Liver (tissue), 9 donors: ENCODE results near the gene NBEAL2. TPM values are rescaled to one million over a fixed set of nuclear protein-coding genes. Genes with fewer than 3 reads are reported as not detected.
A peak's percentile ranks its signal among the peaks of the same experiment; 100 is the strongest.

ENCODE experiments used
- DNase-seq: peaks from one replicate; pipeline ENCODE4 v3.0.0-alpha.2; 2017; ENCODE audit warnings: low spot score
- H3K27ac ChIP-seq, 2 donors: one replicate each; pipeline ENCODE4 v1.7.0; 2013; ENCODE audit warnings: inconsistent platforms in 2 of 2, low read length in 2 of 2, control low read depth in 1 of 2, low read depth in 1 of 2, mild to moderate bottlenecking in 1 of 2
- H3K27me3 ChIP-seq, 4 donors: one replicate each; pipeline versions ENCODE4 v1.6.1 to v1.7.0; 2013; ENCODE audit warnings: low read length in 3 of 4, inconsistent platforms in 1 of 4, mild to moderate bottlenecking in 1 of 4, moderate library complexity in 1 of 4; ENCODE audit not compliant: control insufficient read depth in 4 of 4, insufficient read depth in 4 of 4
- H3K36me3 ChIP-seq, 4 donors: one replicate each; pipeline versions ENCODE4 v1.6.1 to v1.7.0; 2013; ENCODE audit warnings: low read length in 3 of 4, mild to moderate bottlenecking in 3 of 4, low read depth in 1 of 4, moderate library complexity in 1 of 4; ENCODE audit not compliant: control insufficient read depth in 4 of 4, insufficient read depth in 3 of 4
- H3K4me1 ChIP-seq, 4 donors: one replicate each; pipeline versions ENCODE4 v1.6.1 to v1.7.0; 2013; ENCODE audit warnings: low read length in 3 of 4, mild to moderate bottlenecking in 3 of 4, moderate library complexity in 1 of 4; ENCODE audit not compliant: control insufficient read depth in 4 of 4, insufficient read depth in 4 of 4
- H3K4me3 ChIP-seq, 3 donors: one replicate each; pipeline versions ENCODE4 v1.6.1 to v1.7.0; 2013; ENCODE audit warnings: low read length in 3 of 3, control low read depth in 1 of 3, low read depth in 1 of 3, mild to moderate bottlenecking in 1 of 3
- H3K9ac ChIP-seq, 2 donors: one replicate each; pipeline ENCODE4 v1.7.0; 2013; ENCODE audit warnings: low read length in 2 of 2, mild to moderate bottlenecking in 2 of 2, moderate library complexity in 2 of 2, control low read depth in 1 of 2, low read depth in 1 of 2
- H3K9me3 ChIP-seq, 4 donors: one replicate each; pipeline versions ENCODE4 v1.6.1 to v1.7.0; 2013; ENCODE audit warnings: low read length in 3 of 4; ENCODE audit not compliant: control insufficient read depth in 4 of 4
- EGR1 ChIP-seq, 2 donors: IDR thresholded peaks; 2 replicates each; pipeline ENCODE4 v1.6.1; 2016 to 2018; ENCODE audit warnings: antibody characterized with exemption in 2 of 2, low read depth in 2 of 2
- FOXA1 ChIP-seq: IDR thresholded peaks from 2 replicates; pipeline ENCODE4 v1.6.1; 2016; ENCODE audit warnings: antibody characterized with exemption
- GABPA ChIP-seq, 2 donors: IDR thresholded peaks in 1 of 2; conservative IDR thresholded peaks in 1 of 2; 2 replicates each; pipeline ENCODE4 v1.6.1; 2016; ENCODE audit warnings: antibody characterized with exemption in 2 of 2, mild to moderate bottlenecking in 1 of 2, moderate library complexity in 1 of 2
- HNF4A ChIP-seq, 2 donors: conservative IDR thresholded peaks; 2 replicates each; pipeline ENCODE4 v1.6.1; 2016; ENCODE audit warnings: antibody characterized with exemption in 2 of 2, mild to moderate bottlenecking in 2 of 2
- HNF4G ChIP-seq: IDR thresholded peaks from 2 replicates; pipeline ENCODE4 v1.6.1; 2016; ENCODE audit warnings: antibody characterized with exemption
- JUND ChIP-seq, 2 donors: IDR thresholded peaks; 2 replicates each; pipeline ENCODE4 v1.6.1; 2016; ENCODE audit warnings: antibody characterized with exemption in 2 of 2
- NR2F2 ChIP-seq: IDR thresholded peaks from 2 replicates; pipeline ENCODE4 v1.6.1; 2016; ENCODE audit warnings: antibody characterized with exemption
- RAD21 ChIP-seq, 2 donors: IDR thresholded peaks; 2 replicates each; pipeline ENCODE4 v1.6.1; 2016; ENCODE audit warnings: antibody characterized with exemption in 2 of 2, mild to moderate bottlenecking in 2 of 2
- RXRA ChIP-seq, 2 donors: IDR thresholded peaks; 2 replicates each; pipeline ENCODE4 v1.6.1; 2017 to 2018; ENCODE audit warnings: antibody characterized with exemption in 2 of 2, mild to moderate bottlenecking in 1 of 2
- SP1 ChIP-seq: IDR thresholded peaks from 2 replicates; pipeline ENCODE4 v1.6.1; 2018; ENCODE audit warnings: antibody characterized with exemption, mild to moderate bottlenecking
- TAF1 ChIP-seq: conservative IDR thresholded peaks from 2 replicates; pipeline ENCODE4 v1.6.1; 2016; ENCODE audit warnings: antibody characterized with exemption, mild to moderate bottlenecking
- YY1 ChIP-seq: IDR thresholded peaks from 2 replicates; pipeline ENCODE4 v1.6.1; 2016; ENCODE audit warnings: antibody characterized with exemption, mild to moderate bottlenecking
- WGBS: extraction: QIAGEN DNeasy Blood & Tissue Kit; methylation state at CpG from one replicate; pipeline ENCODE4 v1.1.7; 2013; 5-methylcytosine and 5-hydroxymethylcytosine counted together
- polyA plus RNA-seq, 2 donors: library from polyadenylated mRNA; stranded (reverse) in 1 of 2; unstranded in 1 of 2; fragments of 200-250 nt in 1 of 2; fragments of >200 nt in 1 of 2; fragmentation: Nextera tagmentation in 1 of 2; extraction: Ambion mirVana in 1 of 2; gene quantifications; one replicate each; pipeline versions ENCODE4 v1.2.1 to v1.2.3, GENCODE V29; 2013 to 2015
- total RNA-seq, 2 donors: library from RNA; depleted of rRNA; stranded (reverse); fragments of >200 nt; gene quantifications; one replicate each; pipeline ENCODE4 v1.2.3, GENCODE V29; 2014
- TF ChIP-seq, protein P1 (sequence below): IDR thresholded peaks from 2 replicates; pipeline ENCODE4 v1.6.1; 2016; ENCODE audit warnings: antibody characterized with exemption
- TF ChIP-seq, protein P2 (sequence below): fragments of 150-350 bp; IDR thresholded peaks from 2 replicates; pipeline ENCODE4 v1.5.1; 2017; ENCODE audit warnings: improper control_type of control experiment, low read depth, low read length; ENCODE audit not compliant: missing input control
- TF ChIP-seq, protein P3 (sequence below): IDR thresholded peaks from 2 replicates; pipeline ENCODE4 v1.6.1; 2016; ENCODE audit warnings: antibody characterized with exemption
- TF ChIP-seq, protein P4 (sequence below): IDR thresholded peaks from 2 replicates; pipeline ENCODE4 v1.6.1; 2016; ENCODE audit warnings: antibody characterized with exemption, mild to moderate bottlenecking
- donor health status: healthy.
- donor health status: healthy.
- donor health status: healthy.
- donor health status: healthy.
- donor health status: healthy.

NBEAL2 gene
- total and polyA plus RNA-seq, 4 donors, result 2.0 to 20.7 (median 7.6) TPM

DNA sequence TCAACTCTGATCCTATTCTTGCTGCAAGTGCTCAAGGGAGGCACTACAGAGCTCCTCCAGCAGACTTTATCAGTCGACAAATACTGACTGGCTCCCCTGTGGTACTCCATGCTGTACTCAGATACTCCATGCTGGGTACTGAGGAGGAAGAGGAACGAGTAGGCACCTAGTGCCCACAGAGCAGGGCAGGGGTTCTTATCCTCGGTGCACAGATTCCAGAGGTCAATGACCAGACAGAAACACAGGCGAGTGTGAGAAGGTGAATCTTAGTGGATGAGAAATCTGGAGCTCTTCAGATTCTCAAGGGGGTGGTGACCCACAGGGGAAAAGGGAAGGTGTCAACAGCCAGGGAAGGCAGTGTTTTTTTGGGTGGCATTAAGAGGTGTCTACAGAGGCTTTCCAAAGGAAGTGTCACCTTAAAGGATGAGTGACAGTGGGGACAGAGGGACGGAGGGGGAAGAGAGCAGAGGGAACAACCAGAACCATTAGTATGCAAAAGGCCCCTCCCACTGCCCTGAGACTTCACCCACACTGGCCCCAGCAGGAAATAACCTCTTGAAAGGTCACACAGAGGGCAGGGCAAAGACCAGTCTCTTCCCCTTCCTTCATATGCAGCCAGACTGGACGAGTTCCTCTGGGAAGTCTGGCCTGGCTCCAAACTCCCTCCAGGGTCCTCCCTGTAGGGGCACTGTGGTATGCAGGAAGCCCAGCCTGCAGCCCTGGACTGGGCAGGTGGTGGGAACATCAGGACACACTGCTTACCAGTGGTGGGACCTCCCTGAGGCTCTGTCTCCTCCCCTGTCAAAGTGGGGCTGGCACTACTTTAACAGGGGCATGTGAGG, 30.4 kb upstream of the NBEAL2 start:
- 27% methylated on average over 6 of the region's 6 CpGs for WGBS
- H3K36me3 ChIP-seq, result no peaks in the 10 kb centered on the region
- DNase-seq, result no peak
- peak overlapping the region; percentile 47 to 70 for H3K27ac ChIP-seq
- no peaks in the 10 kb centered on the region for H3K27me3 ChIP-seq
- TF ChIP-seq HNF4A (conservative IDR thresholded peaks at IDR 0.05), result peak; percentile 28 to 65
- peak; percentile 16 for TF ChIP-seq HNF4G
- no peak for TF ChIP-seq GABPA (IDR thresholded peaks at IDR 0.05 in 1 of 2, conservative IDR thresholded peaks at IDR 0.05 in 1 of 2)
- TF ChIP-seq TAF1, result no peak
- TF ChIP-seq RAD21 (IDR thresholded peaks at IDR 0.05), result peak in 1 of 2 donors; percentile 12
- TF ChIP-seq NR2F2, result peak; percentile 97
- TF ChIP-seq, protein P1, sequence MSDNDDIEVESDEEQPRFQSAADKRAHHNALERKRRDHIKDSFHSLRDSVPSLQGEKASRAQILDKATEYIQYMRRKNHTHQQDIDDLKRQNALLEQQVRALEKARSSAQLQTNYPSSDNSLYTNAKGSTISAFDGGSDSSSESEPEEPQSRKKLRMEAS, result peak; percentile 27
- peak; percentile 75 to 81 for TF ChIP-seq RXRA (IDR thresholded peaks at IDR 0.05)
- TF ChIP-seq YY1, result peak; percentile 13
- H3K4me3 ChIP-seq, result no peak overlapping the region
- H3K9me3 ChIP-seq, result no peaks in the 10 kb centered on the region
- H3K9ac ChIP-seq, result no peak overlapping the region
- H3K4me1 ChIP-seq, result peaks cover 38 to 83% (median 50%) of the 10 kb centered on the region in 4 donors

DNA sequence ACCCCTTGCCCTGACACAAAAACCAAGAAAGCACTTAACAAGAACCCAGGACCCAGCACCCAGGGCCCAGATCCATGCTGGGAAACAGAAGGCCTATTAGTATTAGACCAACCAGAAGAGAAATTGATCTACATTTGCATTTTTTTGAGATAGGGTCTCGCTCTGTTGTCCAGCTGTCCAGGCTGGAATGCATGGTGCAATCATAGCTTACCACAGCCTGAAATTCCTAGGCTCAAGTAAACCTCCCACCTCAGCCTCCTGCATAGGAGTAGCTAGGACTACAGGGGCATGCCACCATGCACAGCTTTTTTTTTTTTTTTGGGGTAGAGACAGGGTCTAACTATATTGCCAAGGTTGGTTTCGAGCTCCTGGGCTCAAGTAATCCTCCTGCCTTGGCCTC, 29.3 kb upstream of the NBEAL2 start:
- 96% methylated on average over 2 of the region's 2 CpGs for WGBS
- Histone ChIP-seq H3K36me3 (no peaks in the 10 kb centered on the region), H3K27ac (no peak overlapping the region), H3K9ac (no peak overlapping the region), H3K27me3 (no peaks in the 10 kb centered on the region), H3K9me3 (no peaks in the 10 kb centered on the region), H3K4me1 (peaks cover 32 to 73% (median 42%) of the 10 kb centered on the region in 4 donors), H3K4me3 (no peak overlapping the region)
- no peak for DNase-seq
- TF ChIP-seq, protein P1, result no peak
- TF ChIP-seq GABPA (IDR thresholded peaks at IDR 0.05 in 1 of 2, conservative IDR thresholded peaks at IDR 0.05 in 1 of 2), result no peak
- no peak for TF ChIP-seq SP1
- TF ChIP-seq JUND (IDR thresholded peaks at IDR 0.05), result no peak
- no peak for TF ChIP-seq RXRA (IDR thresholded peaks at IDR 0.05)
- no peak for TF ChIP-seq EGR1 (IDR thresholded peaks at IDR 0.05; ENCODE audit: low read depth in 2 of 2)
- TF ChIP-seq, protein P2, sequence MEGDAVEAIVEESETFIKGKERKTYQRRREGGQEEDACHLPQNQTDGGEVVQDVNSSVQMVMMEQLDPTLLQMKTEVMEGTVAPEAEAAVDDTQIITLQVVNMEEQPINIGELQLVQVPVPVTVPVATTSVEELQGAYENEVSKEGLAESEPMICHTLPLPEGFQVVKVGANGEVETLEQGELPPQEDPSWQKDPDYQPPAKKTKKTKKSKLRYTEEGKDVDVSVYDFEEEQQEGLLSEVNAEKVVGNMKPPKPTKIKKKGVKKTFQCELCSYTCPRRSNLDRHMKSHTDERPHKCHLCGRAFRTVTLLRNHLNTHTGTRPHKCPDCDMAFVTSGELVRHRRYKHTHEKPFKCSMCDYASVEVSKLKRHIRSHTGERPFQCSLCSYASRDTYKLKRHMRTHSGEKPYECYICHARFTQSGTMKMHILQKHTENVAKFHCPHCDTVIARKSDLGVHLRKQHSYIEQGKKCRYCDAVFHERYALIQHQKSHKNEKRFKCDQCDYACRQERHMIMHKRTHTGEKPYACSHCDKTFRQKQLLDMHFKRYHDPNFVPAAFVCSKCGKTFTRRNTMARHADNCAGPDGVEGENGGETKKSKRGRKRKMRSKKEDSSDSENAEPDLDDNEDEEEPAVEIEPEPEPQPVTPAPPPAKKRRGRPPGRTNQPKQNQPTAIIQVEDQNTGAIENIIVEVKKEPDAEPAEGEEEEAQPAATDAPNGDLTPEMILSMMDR, result no peak
- no peak for TF ChIP-seq FOXA1
- TF ChIP-seq HNF4G, result no peak

DNA sequence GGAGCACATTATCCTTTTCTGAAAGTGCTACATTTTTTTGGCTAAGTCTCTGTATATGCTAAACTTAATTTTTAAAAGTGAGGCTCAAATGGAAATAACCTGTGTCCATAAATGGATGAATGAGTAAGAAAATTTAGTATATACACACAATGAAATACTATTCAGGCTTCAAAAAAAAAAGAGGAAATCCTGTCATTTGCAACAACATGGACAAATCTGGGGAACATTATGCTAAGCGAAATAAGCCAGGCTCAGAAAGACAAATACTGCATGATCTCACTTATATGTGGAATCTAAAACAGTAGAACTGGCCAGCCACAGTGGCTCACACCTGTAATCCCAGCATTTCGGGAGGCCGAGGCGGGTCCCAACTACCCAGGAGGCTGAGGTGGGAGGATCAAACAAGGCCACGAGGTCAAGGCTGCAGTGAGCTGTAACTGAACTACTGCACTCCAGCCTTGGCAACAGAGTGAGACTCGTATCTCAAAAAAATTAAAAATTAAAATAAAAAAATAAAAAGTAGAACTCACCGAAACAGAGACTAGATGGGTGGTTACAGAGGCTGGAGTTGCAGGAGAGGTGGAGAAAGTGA, 28.7 kb upstream of the NBEAL2 start:
- Histone ChIP-seq H3K4me3 (no peak overlapping the region), H3K27me3 (no peaks in the 10 kb centered on the region), H3K4me1 (peaks cover 27 to 68% (median 41%) of the 10 kb centered on the region in 4 donors), H3K27ac (no peak overlapping the region), H3K9ac (no peak overlapping the region), H3K36me3 (no peaks in the 10 kb centered on the region), H3K9me3 (no peaks in the 10 kb centered on the region)
- no peak for DNase-seq
- WGBS, result 78% methylated on average over 7 of the region's 7 CpGs
- TF ChIP-seq RAD21 (IDR thresholded peaks at IDR 0.05) (no peak), FOXA1 (no peak), RXRA (IDR thresholded peaks at IDR 0.05) (no peak), HNF4A (conservative IDR thresholded peaks at IDR 0.05) (no peak), GABPA (IDR thresholded peaks at IDR 0.05 in 1 of 2, conservative IDR thresholded peaks at IDR 0.05 in 1 of 2) (no peak), TAF1 (no peak)
- TF ChIP-seq, protein P3, sequence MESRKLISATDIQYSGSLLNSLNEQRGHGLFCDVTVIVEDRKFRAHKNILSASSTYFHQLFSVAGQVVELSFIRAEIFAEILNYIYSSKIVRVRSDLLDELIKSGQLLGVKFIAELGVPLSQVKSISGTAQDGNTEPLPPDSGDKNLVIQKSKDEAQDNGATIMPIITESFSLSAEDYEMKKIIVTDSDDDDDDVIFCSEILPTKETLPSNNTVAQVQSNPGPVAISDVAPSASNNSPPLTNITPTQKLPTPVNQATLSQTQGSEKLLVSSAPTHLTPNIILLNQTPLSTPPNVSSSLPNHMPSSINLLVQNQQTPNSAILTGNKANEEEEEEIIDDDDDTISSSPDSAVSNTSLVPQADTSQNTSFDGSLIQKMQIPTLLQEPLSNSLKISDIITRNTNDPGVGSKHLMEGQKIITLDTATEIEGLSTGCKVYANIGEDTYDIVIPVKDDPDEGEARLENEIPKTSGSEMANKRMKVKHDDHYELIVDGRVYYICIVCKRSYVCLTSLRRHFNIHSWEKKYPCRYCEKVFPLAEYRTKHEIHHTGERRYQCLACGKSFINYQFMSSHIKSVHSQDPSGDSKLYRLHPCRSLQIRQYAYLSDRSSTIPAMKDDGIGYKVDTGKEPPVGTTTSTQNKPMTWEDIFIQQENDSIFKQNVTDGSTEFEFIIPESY, result no peak
- TF ChIP-seq, protein P4, sequence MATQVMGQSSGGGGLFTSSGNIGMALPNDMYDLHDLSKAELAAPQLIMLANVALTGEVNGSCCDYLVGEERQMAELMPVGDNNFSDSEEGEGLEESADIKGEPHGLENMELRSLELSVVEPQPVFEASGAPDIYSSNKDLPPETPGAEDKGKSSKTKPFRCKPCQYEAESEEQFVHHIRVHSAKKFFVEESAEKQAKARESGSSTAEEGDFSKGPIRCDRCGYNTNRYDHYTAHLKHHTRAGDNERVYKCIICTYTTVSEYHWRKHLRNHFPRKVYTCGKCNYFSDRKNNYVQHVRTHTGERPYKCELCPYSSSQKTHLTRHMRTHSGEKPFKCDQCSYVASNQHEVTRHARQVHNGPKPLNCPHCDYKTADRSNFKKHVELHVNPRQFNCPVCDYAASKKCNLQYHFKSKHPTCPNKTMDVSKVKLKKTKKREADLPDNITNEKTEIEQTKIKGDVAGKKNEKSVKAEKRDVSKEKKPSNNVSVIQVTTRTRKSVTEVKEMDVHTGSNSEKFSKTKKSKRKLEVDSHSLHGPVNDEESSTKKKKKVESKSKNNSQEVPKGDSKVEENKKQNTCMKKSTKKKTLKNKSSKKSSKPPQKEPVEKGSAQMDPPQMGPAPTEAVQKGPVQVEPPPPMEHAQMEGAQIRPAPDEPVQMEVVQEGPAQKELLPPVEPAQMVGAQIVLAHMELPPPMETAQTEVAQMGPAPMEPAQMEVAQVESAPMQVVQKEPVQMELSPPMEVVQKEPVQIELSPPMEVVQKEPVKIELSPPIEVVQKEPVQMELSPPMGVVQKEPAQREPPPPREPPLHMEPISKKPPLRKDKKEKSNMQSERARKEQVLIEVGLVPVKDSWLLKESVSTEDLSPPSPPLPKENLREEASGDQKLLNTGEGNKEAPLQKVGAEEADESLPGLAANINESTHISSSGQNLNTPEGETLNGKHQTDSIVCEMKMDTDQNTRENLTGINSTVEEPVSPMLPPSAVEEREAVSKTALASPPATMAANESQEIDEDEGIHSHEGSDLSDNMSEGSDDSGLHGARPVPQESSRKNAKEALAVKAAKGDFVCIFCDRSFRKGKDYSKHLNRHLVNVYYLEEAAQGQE, result no peak
